Upper lobe of left lung (tissue), 6 donors: ENCODE data around the gene APP. TPM values are rescaled to one million over a fixed set of nuclear protein-coding genes. Genes with fewer than 3 reads are reported as not detected.
A peak's percentile ranks its signal among the peaks of the same experiment; 100 is the strongest.

Experiments used
- ATAC-seq, 2 donors: fragments of 200-7000 bp; cut with Tn5 transposase; one replicate each; pipeline ENCODE4 v1.9.1; 2022; ENCODE audit warnings: mild to moderate bottlenecking in 2 of 2, moderate library complexity in 2 of 2; ENCODE audit not compliant: low FRiP score in 2 of 2
- DNase-seq, 2 donors: peaks; one replicate each; pipeline ENCODE4 v3.0.0-alpha.2; 2019 to 2020
- H3K27ac ChIP-seq, 4 donors: fragments of 200-600 bp; sonication (generic); one replicate each; pipeline ENCODE4 v1.5.1; 2016 to 2019
- H3K27me3 ChIP-seq, 4 donors: fragments of 200-600 bp; sonication (generic); one replicate each; pipeline ENCODE4 v1.5.1; 2017 to 2019
- H3K36me3 ChIP-seq, 4 donors: fragments of 200-600 bp; sonication (generic); one replicate each; pipeline ENCODE4 v1.5.1; 2016 to 2019
- H3K4me1 ChIP-seq, 4 donors: fragments of 200-600 bp; sonication (generic); one replicate each; pipeline ENCODE4 v1.5.1; 2018 to 2019
- H3K4me3 ChIP-seq, 4 donors: fragments of 200-600 bp; sonication (generic); one replicate each; pipeline ENCODE4 v1.5.1; 2017 to 2019; ENCODE audit warnings: mild to moderate bottlenecking in 2 of 4, moderate library complexity in 1 of 4
- H3K9me3 ChIP-seq, 4 donors: fragments of 200-600 bp; sonication (generic); one replicate each; pipeline ENCODE4 v1.5.1; 2018 to 2019
- EP300 ChIP-seq, 4 donors: sonication (generic); formaldehyde crosslinking; IDR thresholded peaks; one replicate each; pipeline ENCODE4 v1.5.1; 2017; ENCODE audit warnings: antibody characterized with exemption in 4 of 4, control low read depth in 2 of 4
- POLR2A ChIP-seq, 4 donors: fragments of 450-650 bp; IDR thresholded peaks; one replicate each; pipeline ENCODE4 v1.5.1; 2016 to 2017; ENCODE audit warnings: antibody characterized with exemption in 4 of 4, mild to moderate bottlenecking in 2 of 4
- POLR2AphosphoS5 ChIP-seq, 2 donors: sonication (generic); formaldehyde crosslinking; IDR thresholded peaks; one replicate each; pipeline ENCODE4 v1.5.1; 2017; ENCODE audit warnings: antibody characterized with exemption in 2 of 2
- WGBS, 2 donors: methylation state at CpG; one replicate each; pipeline ENCODE4 v1.1.5; 2017 to 2018; 5-methylcytosine and 5-hydroxymethylcytosine counted together
- total RNA-seq, 6 donors: library from RNA; depleted of rRNA in 4 of 6; stranded (reverse); fragments of >200 nt in 4 of 6; gene quantifications; one replicate each; pipeline versions ENCODE4 v1.1.0 to v1.2.1, GENCODE V29; 2016 to 2021
- TF ChIP-seq, protein P1 (sequence below), 6 experiments: fragments of 450-650 bp in 4 of 6; fragments of 200-600 bp in 2 of 6; sonication (generic) in 2 of 6; IDR thresholded peaks; one replicate each; pipeline ENCODE4 v1.5.1; 2016 to 2019; ENCODE audit warnings: antibody characterized with exemption in 6 of 6
- donor health status: DM: no; HTN: no; CAD: no; lungs with moderate emphysema.
- donor health status: DM: no; HTN: yes; CAD: no; lungs with severe emphysema.

Gene APP
- 100 to 1,000 TPM; 177 to 444 (median 391) TPM for total RNA-seq

DNA sequence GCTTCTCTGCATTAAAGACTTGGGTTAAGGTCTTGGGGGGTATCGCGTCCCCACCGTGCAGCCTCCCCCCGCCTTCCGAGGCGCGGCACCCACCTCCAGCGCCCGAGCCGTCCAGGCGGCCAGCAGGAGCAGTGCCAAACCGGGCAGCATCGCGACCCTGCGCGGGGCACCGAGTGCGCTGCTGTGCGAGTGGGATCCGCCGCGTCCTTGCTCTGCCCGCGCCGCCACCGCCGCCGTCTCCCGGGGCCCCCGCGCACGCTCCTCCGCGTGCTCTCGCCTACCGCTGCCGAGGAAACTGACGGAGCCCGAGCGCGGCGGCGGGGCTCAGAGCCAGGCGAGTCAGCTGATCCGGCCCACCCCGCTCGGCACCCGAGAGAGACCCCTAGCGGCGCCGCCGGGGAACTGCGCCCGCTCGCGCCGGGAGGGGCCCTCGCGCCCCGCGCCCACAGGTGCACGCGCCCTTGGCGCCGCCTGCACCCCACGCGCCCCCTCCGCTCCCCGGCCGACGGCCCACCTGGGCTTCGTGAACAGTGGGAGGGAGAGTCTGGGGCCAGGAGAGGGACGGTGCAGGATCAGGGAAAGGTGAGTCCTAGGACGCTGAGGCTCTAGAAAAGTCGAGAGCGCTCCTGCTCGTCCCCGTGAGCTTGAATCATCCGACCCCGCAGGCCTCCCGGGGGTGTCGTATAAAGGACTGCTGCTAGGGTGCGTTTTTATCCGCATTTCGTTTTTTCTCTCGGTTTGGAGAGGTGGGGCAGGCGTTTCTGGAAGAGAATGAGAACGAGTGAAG is at the start of gene APP:
APP (minus strand) TSS at position 300 of the 787 bp plus-strand sequence; CDS start at position 150, 150 bp downstream.
- H3K36me3 ChIP-seq: no peaks in the 10 kb centered on the region
- peak within 1 kb of the TSS; percentile 81 to 90 (median 86) for H3K27ac ChIP-seq
- peak; percentile 94 to 95 for ATAC-seq
- no peaks in the 10 kb centered on the region for H3K9me3 ChIP-seq
- H3K4me3 ChIP-seq: peak within 1 kb of the TSS; percentile 63 to 98 (median 92)
- 0 to 1% methylated on average over 17 to 22 of the region's 88 CpGs for WGBS, 2 donors
- peak; percentile 79 to 89 for TF ChIP-seq POLR2AphosphoS5 (IDR thresholded peaks at IDR 0.05)
- TF ChIP-seq, protein P1, sequence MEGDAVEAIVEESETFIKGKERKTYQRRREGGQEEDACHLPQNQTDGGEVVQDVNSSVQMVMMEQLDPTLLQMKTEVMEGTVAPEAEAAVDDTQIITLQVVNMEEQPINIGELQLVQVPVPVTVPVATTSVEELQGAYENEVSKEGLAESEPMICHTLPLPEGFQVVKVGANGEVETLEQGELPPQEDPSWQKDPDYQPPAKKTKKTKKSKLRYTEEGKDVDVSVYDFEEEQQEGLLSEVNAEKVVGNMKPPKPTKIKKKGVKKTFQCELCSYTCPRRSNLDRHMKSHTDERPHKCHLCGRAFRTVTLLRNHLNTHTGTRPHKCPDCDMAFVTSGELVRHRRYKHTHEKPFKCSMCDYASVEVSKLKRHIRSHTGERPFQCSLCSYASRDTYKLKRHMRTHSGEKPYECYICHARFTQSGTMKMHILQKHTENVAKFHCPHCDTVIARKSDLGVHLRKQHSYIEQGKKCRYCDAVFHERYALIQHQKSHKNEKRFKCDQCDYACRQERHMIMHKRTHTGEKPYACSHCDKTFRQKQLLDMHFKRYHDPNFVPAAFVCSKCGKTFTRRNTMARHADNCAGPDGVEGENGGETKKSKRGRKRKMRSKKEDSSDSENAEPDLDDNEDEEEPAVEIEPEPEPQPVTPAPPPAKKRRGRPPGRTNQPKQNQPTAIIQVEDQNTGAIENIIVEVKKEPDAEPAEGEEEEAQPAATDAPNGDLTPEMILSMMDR (IDR thresholded peaks at IDR 0.05): peak; percentile 100
- TF ChIP-seq POLR2A (IDR thresholded peaks at IDR 0.05): peak; percentile 42 to 88 (median 84)
- peak in 1 of 4 donors; percentile 1 for TF ChIP-seq EP300 (IDR thresholded peaks at IDR 0.05)
- H3K27me3 ChIP-seq: no peaks in the 10 kb centered on the region
- DNase-seq: peak; percentile 91 to 98
- peaks cover 11 to 34% (median 23%) of the 10 kb centered on the region in 4 donors for H3K4me1 ChIP-seq

DNA sequence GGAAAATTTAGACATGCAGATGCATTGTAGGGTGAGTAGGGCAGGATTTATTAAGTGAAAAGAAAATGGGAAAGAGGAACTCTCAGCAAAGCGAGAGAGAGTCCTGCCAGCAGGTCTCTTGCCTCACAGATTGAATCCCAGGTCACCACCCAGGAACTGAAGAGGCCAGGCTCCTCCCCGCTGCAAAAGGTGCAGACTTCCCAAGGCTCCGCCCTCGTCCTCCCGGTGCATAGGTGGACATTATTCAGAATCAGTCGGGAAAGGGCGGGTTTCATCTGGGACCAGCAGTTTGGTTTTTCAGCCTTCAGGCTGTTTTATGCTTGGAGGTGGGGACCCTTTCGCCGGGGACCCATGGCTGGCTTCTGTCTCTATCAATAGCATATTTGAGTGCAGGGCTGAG is 41.6 kb upstream of the APP start:
- Histone ChIP-seq H3K36me3 (no peaks in the 10 kb centered on the region), H3K4me3 (no peak overlapping the region), H3K4me1 (no peaks in the 10 kb centered on the region), H3K9me3 (no peaks in the 10 kb centered on the region), H3K27ac (no peak overlapping the region), H3K27me3 (no peaks in the 10 kb centered on the region)
- WGBS, 2 donors: 74 to 85% methylated on average over 9 of the region's 9 CpGs
- DNase-seq: no peak
- TF ChIP-seq POLR2A (IDR thresholded peaks at IDR 0.05): no peak
- no peak for TF ChIP-seq EP300 (IDR thresholded peaks at IDR 0.05)
- TF ChIP-seq, protein P1 (IDR thresholded peaks at IDR 0.05): no peak
- no peak for TF ChIP-seq POLR2AphosphoS5 (IDR thresholded peaks at IDR 0.05)
- no peak for ATAC-seq

DNA sequence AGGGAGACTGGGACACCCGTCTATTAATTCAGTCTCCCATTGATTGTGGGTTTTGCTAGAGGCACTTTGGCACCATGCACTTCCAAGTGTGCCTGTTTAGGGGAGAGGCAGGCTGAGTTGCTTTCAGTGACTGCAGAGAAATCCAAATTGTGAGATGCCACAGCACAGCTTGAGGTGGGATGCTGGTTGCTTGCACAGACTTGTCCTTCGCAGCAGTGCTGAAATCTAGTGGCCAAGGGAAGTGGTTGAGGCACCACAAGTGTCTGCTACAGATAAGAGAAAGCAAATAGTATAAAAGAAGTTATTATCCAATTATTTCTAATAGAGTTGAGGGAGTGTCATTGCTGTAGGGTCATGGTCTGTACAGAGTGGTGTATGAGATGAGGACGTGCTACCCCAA is 40.0 kb upstream of the APP start:
- ATAC-seq: no peak
- Histone ChIP-seq H3K9me3 (no peaks in the 10 kb centered on the region), H3K4me1 (no peaks in the 10 kb centered on the region), H3K36me3 (no peaks in the 10 kb centered on the region), H3K27me3 (no peaks in the 10 kb centered on the region), H3K27ac (no peak overlapping the region), H3K4me3 (no peak overlapping the region)
- DNase-seq: no peak
- TF ChIP-seq POLR2A (IDR thresholded peaks at IDR 0.05) (no peak), POLR2AphosphoS5 (IDR thresholded peaks at IDR 0.05) (no peak), EP300 (IDR thresholded peaks at IDR 0.05) (no peak)
- TF ChIP-seq, protein P1 (IDR thresholded peaks at IDR 0.05): no peak
- 74 to 82% methylated on average over 3 of the region's 3 CpGs for WGBS, 2 donors

- TF ChIP-seq, protein P1 (IDR thresholded peaks at IDR 0.05): no peak
- no peak for TF ChIP-seq POLR2AphosphoS5 (IDR thresholded peaks at IDR 0.05)
- TF ChIP-seq POLR2A (IDR thresholded peaks at IDR 0.05): no peak
- no peak for TF ChIP-seq EP300 (IDR thresholded peaks at IDR 0.05)
- DNase-seq (no peak), ATAC-seq (no peak)
- WGBS, 2 donors: 77 to 94% methylated on average over 3 of the region's 3 CpGs
- Histone ChIP-seq H3K27ac (no peak overlapping the region), H3K27me3 (no peaks in the 10 kb centered on the region), H3K4me1 (no peaks in the 10 kb centered on the region), H3K4me3 (no peak overlapping the region), H3K36me3 (no peaks in the 10 kb centered on the region), H3K9me3 (no peaks in the 10 kb centered on the region)
Measured at GRCh38 chr21:26207021-26207420, 36.5 kb upstream of the APP start.
